ENCODE measurements around the gene NDUFV1.

DNA sequence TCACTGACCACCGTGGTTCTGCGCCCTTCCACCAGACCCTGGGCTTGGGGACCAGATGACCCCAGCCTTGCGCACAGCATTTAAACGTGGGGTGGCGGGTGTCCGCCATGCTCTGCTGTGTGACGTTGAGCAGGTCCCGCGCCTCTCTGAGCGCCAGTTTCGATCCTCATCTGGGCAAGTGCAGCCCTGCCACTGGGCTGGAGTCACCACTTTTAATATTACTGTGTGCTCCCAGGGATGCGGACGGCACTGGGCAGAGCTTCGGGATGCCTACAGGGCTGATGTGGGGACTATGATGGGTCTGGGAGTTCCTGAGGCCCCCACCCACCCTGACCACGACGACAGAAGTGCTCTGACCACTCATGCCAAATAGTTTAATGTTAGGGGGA, 24.2 kb downstream of the NDUFV1 start:
- TF ChIP-seq, protein P1, sequence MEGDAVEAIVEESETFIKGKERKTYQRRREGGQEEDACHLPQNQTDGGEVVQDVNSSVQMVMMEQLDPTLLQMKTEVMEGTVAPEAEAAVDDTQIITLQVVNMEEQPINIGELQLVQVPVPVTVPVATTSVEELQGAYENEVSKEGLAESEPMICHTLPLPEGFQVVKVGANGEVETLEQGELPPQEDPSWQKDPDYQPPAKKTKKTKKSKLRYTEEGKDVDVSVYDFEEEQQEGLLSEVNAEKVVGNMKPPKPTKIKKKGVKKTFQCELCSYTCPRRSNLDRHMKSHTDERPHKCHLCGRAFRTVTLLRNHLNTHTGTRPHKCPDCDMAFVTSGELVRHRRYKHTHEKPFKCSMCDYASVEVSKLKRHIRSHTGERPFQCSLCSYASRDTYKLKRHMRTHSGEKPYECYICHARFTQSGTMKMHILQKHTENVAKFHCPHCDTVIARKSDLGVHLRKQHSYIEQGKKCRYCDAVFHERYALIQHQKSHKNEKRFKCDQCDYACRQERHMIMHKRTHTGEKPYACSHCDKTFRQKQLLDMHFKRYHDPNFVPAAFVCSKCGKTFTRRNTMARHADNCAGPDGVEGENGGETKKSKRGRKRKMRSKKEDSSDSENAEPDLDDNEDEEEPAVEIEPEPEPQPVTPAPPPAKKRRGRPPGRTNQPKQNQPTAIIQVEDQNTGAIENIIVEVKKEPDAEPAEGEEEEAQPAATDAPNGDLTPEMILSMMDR (IDR thresholded peaks at IDR 0.05): no peak
- no peak for TF ChIP-seq POLR2A (IDR thresholded peaks at IDR 0.05)

Data from testis (tissue), 2 donors.